SK-N-SH treated with all-trans-retinoic acid at 6 μM for 48 hours (cell line): Measurements from ENCODE around the gene ZNF100.

Source experiments
- ARNTL ChIP-seq: fragments of 450-650 bp; formaldehyde crosslinking; IDR thresholded peaks from 2 replicates; pipeline ENCODE4 v1.5.0; 2020; ENCODE audit warnings: low read depth, mild to moderate bottlenecking, moderate library complexity, borderline replicate concordance
- CSDC2 ChIP-seq: fragments of 250-450 bp; sonication (Bioruptor Pico); IDR thresholded peaks from 2 replicates; pipeline ENCODE4 v1.5.0; 2020; ENCODE audit warnings: mild to moderate bottlenecking, moderate library complexity
- GLIS3 ChIP-seq: fragments of 250-450 bp; sonication (Bioruptor Pico); IDR thresholded peaks from 2 replicates; pipeline ENCODE4 v1.5.0; 2020; ENCODE audit warnings: mild to moderate bottlenecking, moderate library complexity
- ISL1 ChIP-seq: fragments of 250-450 bp; sonication (Bioruptor Pico); IDR thresholded peaks from 2 replicates; pipeline ENCODE4 v2.1.2; 2022; ENCODE audit warnings: mild to moderate bottlenecking, moderate library complexity
- OSR1 ChIP-seq: fragments of 250-450 bp; sonication (Bioruptor Pico); IDR thresholded peaks from 2 replicates; pipeline ENCODE4 v1.8.0; 2022; ENCODE audit warnings: moderate library complexity, mild to moderate bottlenecking, inconsistent platforms
- PATZ1 ChIP-seq: fragments of 250-450 bp; sonication (Bioruptor Pico); IDR thresholded peaks from 2 replicates; pipeline ENCODE4 v1.8.0; 2020; ENCODE audit warnings: mild to moderate bottlenecking, moderate library complexity, borderline replicate concordance
- PPARA ChIP-seq: fragments of 250-450 bp; sonication (Bioruptor Pico); IDR thresholded peaks from 2 replicates; pipeline ENCODE4 v1.5.0; 2020; ENCODE audit warnings: mild to moderate bottlenecking, borderline replicate concordance
- RARB ChIP-seq: fragments of 250-450 bp; sonication (Bioruptor Pico); IDR thresholded peaks from 2 replicates; pipeline ENCODE4 v1.8.0; 2021; ENCODE audit warnings: mild to moderate bottlenecking, moderate library complexity
- TOX ChIP-seq: fragments of 250-450 bp; sonication (Bioruptor Pico); IDR thresholded peaks from 2 replicates; pipeline ENCODE4 v1.8.0; 2021; ENCODE audit warnings: mild to moderate bottlenecking, moderate library complexity, borderline replicate concordance
- ZC3H10 ChIP-seq: fragments of 250-450 bp; sonication (Bioruptor Pico); IDR thresholded peaks from 2 replicates; pipeline ENCODE4 v1.5.1; 2021; ENCODE audit warnings: mild to moderate bottlenecking, moderate library complexity
- ZNF70 ChIP-seq: fragments of 450-650 bp; formaldehyde crosslinking; IDR thresholded peaks from 2 replicates; pipeline ENCODE4 v1.5.0; 2020; ENCODE audit warnings: mild to moderate bottlenecking, moderate library complexity
- ZNF8 ChIP-seq: fragments of 450-650 bp; formaldehyde crosslinking; IDR thresholded peaks from 2 replicates; pipeline ENCODE4 v1.5.0; 2020; ENCODE audit warnings: mild to moderate bottlenecking, moderate library complexity

GRCh38 chr19:21694171-21694906 is 73.0 kb downstream of the ZNF100 start:
- no peak for TF ChIP-seq ZNF70
- no peak for TF ChIP-seq CSDC2 (CRISPR knock-in tag)
- no peak for TF ChIP-seq PATZ1 (CRISPR knock-in tag)
- no peak for TF ChIP-seq TOX (CRISPR knock-in tag)
- TF ChIP-seq OSR1: no peak
- TF ChIP-seq ISL1 (CRISPR knock-in tag): peak; percentile 27; the same call in 1 of the 2 replicates
- TF ChIP-seq PPARA (CRISPR knock-in tag): no peak
- TF ChIP-seq ARNTL (CRISPR knock-in tag): no peak
- no peak for TF ChIP-seq RARB
- no peak for TF ChIP-seq GLIS3
- no peak for TF ChIP-seq ZNF8 (CRISPR knock-in tag)
- TF ChIP-seq ZC3H10 (CRISPR knock-in tag): no peak
